H9 (cell line): Measurements from ENCODE around the gene C16orf90. TPM values are rescaled to one million over a fixed set of nuclear protein-coding genes. Genes with fewer than 3 reads are reported as not detected.
A peak's percentile ranks its signal among the peaks of the same experiment; 100 is the strongest.

Source experiments
- DNase-seq: peaks from one replicate; pipeline ENCODE4 v3.0.0-alpha.2; 2017
- H2AFZ ChIP-seq: one replicate; pipeline ENCODE4 v1.6.1; 2013; ENCODE audit warnings: mild to moderate bottlenecking, low read length, control low read depth, moderate library complexity
- H2AK5ac ChIP-seq: 2 replicates; pipeline ENCODE4 v1.6.1; 2013; ENCODE audit warnings: low read length, control low read depth, mixed read lengths; ENCODE audit not compliant: insufficient read length
- H2BK120ac ChIP-seq: one replicate; pipeline ENCODE4 v1.6.1; 2013; ENCODE audit warnings: low read depth, mild to moderate bottlenecking, low read length, control low read depth, inconsistent platforms; ENCODE audit not compliant: poor library complexity, severe bottlenecking
- H2BK12ac ChIP-seq: 2 replicates; pipeline ENCODE4 v1.6.1; 2013; ENCODE audit warnings: low read length, control low read depth, mixed read lengths, low read depth; ENCODE audit not compliant: insufficient read length
- H2BK15ac ChIP-seq: 2 replicates; pipeline ENCODE4 v1.6.1; 2013; ENCODE audit warnings: low read depth, low read length, control low read depth
- H2BK20ac ChIP-seq: one replicate; pipeline ENCODE4 v1.6.1; 2013; ENCODE audit warnings: low read depth, mild to moderate bottlenecking, low read length, control low read depth, inconsistent platforms; ENCODE audit not compliant: poor library complexity, severe bottlenecking
- H2BK5ac ChIP-seq: 2 replicates; pipeline ENCODE4 v1.6.1; 2013; ENCODE audit warnings: low read length, control low read depth, mixed read lengths; ENCODE audit not compliant: insufficient read length
- H3K14ac ChIP-seq: 2 replicates; pipeline ENCODE4 v1.6.1; 2013; ENCODE audit warnings: low read length, control low read depth; ENCODE audit not compliant: insufficient read depth
- H3K18ac ChIP-seq: 2 replicates; pipeline ENCODE4 v1.6.1; 2013; ENCODE audit warnings: low read depth, mild to moderate bottlenecking, mixed read lengths, low read length, control low read depth; ENCODE audit not compliant: insufficient read length
- H3K23ac ChIP-seq: 2 replicates; pipeline ENCODE4 v1.6.1; 2013; ENCODE audit warnings: low read length, control low read depth, mixed read lengths, low read depth; ENCODE audit not compliant: insufficient read length
- H3K23me2 ChIP-seq: 2 replicates; pipeline ENCODE4 v1.6.1; 2013; ENCODE audit warnings: low read depth, mild to moderate bottlenecking, mixed read lengths, low read length, control low read depth; ENCODE audit not compliant: insufficient read length, poor library complexity, severe bottlenecking
- H3K27ac ChIP-seq: 2 replicates; pipeline ENCODE4 v1.5.1; 2013; ENCODE audit warnings: low read length, control low read depth, mixed read lengths, low read depth; ENCODE audit not compliant: insufficient read length
- H3K27me3 ChIP-seq: 2 replicates; pipeline ENCODE4 v1.6.1; 2013; ENCODE audit warnings: low read length, control low read depth, inconsistent platforms; ENCODE audit not compliant: insufficient read depth
- H3K4ac ChIP-seq: 2 replicates; pipeline ENCODE4 v1.6.1; 2013; ENCODE audit warnings: low read depth, mild to moderate bottlenecking, control low read depth, inconsistent platforms, low read length, moderate library complexity
- H3K4me1 ChIP-seq: 2 replicates; pipeline ENCODE4 v1.6.1; 2013; ENCODE audit warnings: low read length, control low read depth, inconsistent platforms; ENCODE audit not compliant: insufficient read depth
- H3K4me2 ChIP-seq: 2 replicates; pipeline ENCODE4 v1.6.1; 2013; ENCODE audit warnings: low read length, control low read depth, mixed read lengths; ENCODE audit not compliant: insufficient read length, insufficient read depth
- H3K56ac ChIP-seq: 2 replicates; pipeline ENCODE4 v1.6.1; 2013; ENCODE audit warnings: low read depth, mild to moderate bottlenecking, mixed read lengths, low read length, control low read depth; ENCODE audit not compliant: insufficient read length
- H3K79me1 ChIP-seq: 2 replicates; pipeline ENCODE4 v1.6.1; 2013; ENCODE audit warnings: low read depth, mild to moderate bottlenecking, moderate library complexity, low read length, control low read depth, inconsistent platforms; ENCODE audit not compliant: insufficient read depth, poor library complexity, severe bottlenecking
- H3K79me2 ChIP-seq: 2 replicates; pipeline ENCODE4 v1.6.1; 2013; ENCODE audit warnings: low read length, control low read depth, inconsistent platforms; ENCODE audit not compliant: insufficient read depth
- H3K9ac ChIP-seq: 2 replicates; pipeline ENCODE4 v1.6.1; 2013; ENCODE audit warnings: low read length, control low read depth, mixed read lengths; ENCODE audit not compliant: insufficient read length; ENCODE audit errors: extremely low read depth
- H3K9me3 ChIP-seq: one replicate; pipeline ENCODE4 v1.6.1; 2013; ENCODE audit warnings: low read depth, low read length, inconsistent platforms; ENCODE audit not compliant: control insufficient read depth
- H3T11ph ChIP-seq: one replicate; pipeline ENCODE4 v1.6.1; 2013; ENCODE audit warnings: mild to moderate bottlenecking, low read length, control low read depth, inconsistent platforms
- H4K20me1 ChIP-seq: one replicate; pipeline ENCODE4 v1.6.1; 2013; ENCODE audit not compliant: control insufficient read depth, insufficient read length, insufficient read depth
- H4K5ac ChIP-seq: 2 replicates; pipeline ENCODE4 v1.6.1; 2013; ENCODE audit warnings: low read depth, mild to moderate bottlenecking, mixed read lengths, low read length, control low read depth; ENCODE audit not compliant: insufficient read length
- H4K8ac ChIP-seq: replicated peaks from 2 replicates; pipeline ENCODE4 v1.6.1; 2013; ENCODE audit warnings: low read length, control low read depth, mixed read lengths, low read depth; ENCODE audit not compliant: insufficient read length
- H4K91ac ChIP-seq: 2 replicates; pipeline ENCODE4 v1.6.1; 2013; ENCODE audit warnings: low read depth, mild to moderate bottlenecking, moderate library complexity, mixed read lengths, low read length, control low read depth; ENCODE audit not compliant: insufficient read length
- H3K27ac Mint-ChIP-seq, 3 experiments: 2 replicates in 2 of 3; 3 replicates in 1 of 3; pipeline ENCODE4 v1.8.0; 2020 to 2021; ENCODE audit warnings: mixed read lengths in 3 of 3, mild to moderate bottlenecking in 1 of 3, moderate library complexity in 1 of 3
- H3K27me3 Mint-ChIP-seq: 2 replicates; pipeline ENCODE4 v1.8.0; 2021; ENCODE audit warnings: low read depth, mild to moderate bottlenecking, moderate library complexity, mixed read lengths
- H3K36me3 Mint-ChIP-seq, 3 experiments: 2 replicates in 2 of 3; 3 replicates in 1 of 3; pipeline ENCODE4 v1.8.0; 2020 to 2021; ENCODE audit warnings: low read depth in 3 of 3, mixed read lengths in 3 of 3; ENCODE audit not compliant: insufficient read depth in 1 of 3
- H3K4me1 Mint-ChIP-seq, 2 experiments: 2 replicates each; pipeline ENCODE4 v1.8.0; 2020; ENCODE audit warnings: mixed read lengths in 2 of 2
- H3K4me3 Mint-ChIP-seq, 2 experiments: 2 replicates in 1 of 2; 3 replicates in 1 of 2; pipeline ENCODE4 v1.8.0; 2020 to 2021; ENCODE audit warnings: mild to moderate bottlenecking in 2 of 2, mixed read lengths in 2 of 2, moderate library complexity in 1 of 2
- H3K9me3 Mint-ChIP-seq, 2 experiments: 2 replicates in 1 of 2; 3 replicates in 1 of 2; pipeline ENCODE4 v1.8.0; 2020; ENCODE audit warnings: mild to moderate bottlenecking in 2 of 2, mixed read lengths in 2 of 2, moderate library complexity in 1 of 2
- CTCF ChIP-seq: fragments of 200-600 bp; sonication (generic); conservative IDR thresholded peaks from 3 replicates; pipeline ENCODE4 v1.8.0; 2021; ENCODE audit warnings: antibody characterized with exemption, mild to moderate bottlenecking
- WGBS: extraction: QIAGEN DNeasy Blood & Tissue Kit; methylation state at CpG from one replicate; pipeline ENCODE4 v1.1.7; 2013; ENCODE audit warnings: missing lambda C conversion rate, low lambda C conversion rate, mixed read lengths; ENCODE audit not compliant: insufficient read length; ENCODE audit errors: extremely low coverage; 5-methylcytosine and 5-hydroxymethylcytosine counted together
- total RNA-seq: library from RNA; stranded (reverse); gene quantifications from 2 replicates; pipeline ENCODE4 v1.2.1, GENCODE V29; 2021

The C16orf90 gene
- total RNA-seq, 1 experiment from 2014 or later = not detected

GRCh38 chr16:3510416-3510815 lies 15.1 kb upstream of the C16orf90 start:
- no peak overlapping the region for H3T11ph ChIP-seq
- no peaks in the 10 kb centered on the region for H3K79me2 ChIP-seq
- no peak overlapping the region for H2BK20ac ChIP-seq
- no peaks in the 10 kb centered on the region for H3K4me1 ChIP-seq
- no peak for TF ChIP-seq CTCF
- no peaks in the 10 kb centered on the region for H3K9me3 ChIP-seq
- no peak overlapping the region for H2BK5ac ChIP-seq
- Mint-ChIP-seq H3K4me1 (peaks cover 0 to 4% of the 10 kb centered on the region in 2 experiments; a peak in 2 of 4 replicates), H3K27me3 (no peaks in the 10 kb centered on the region), H3K27ac (no peak overlapping the region), H3K9me3 (no peaks in the 10 kb centered on the region), H3K4me3 (no peak overlapping the region), H3K36me3 (peaks cover 25 to 66% (median 46%) of the 10 kb centered on the region in 3 experiments; a peak in 6 of 7 replicates)
- no CpG with 5 or more reads among the region's 10 CpGs for WGBS
- no peak overlapping the region for H2AFZ ChIP-seq
- no peak overlapping the region for H4K8ac ChIP-seq
- no peak overlapping the region for H3K56ac ChIP-seq
- no peak overlapping the region for H4K5ac ChIP-seq
- no peaks in the 10 kb centered on the region for H3K27me3 ChIP-seq
- H4K91ac ChIP-seq = no peak overlapping the region
- no peak overlapping the region for H3K9ac ChIP-seq
- no peak overlapping the region for H3K23ac ChIP-seq
- H4K20me1 ChIP-seq = no peaks in the 10 kb centered on the region
- no peak overlapping the region for H3K18ac ChIP-seq
- no peak overlapping the region for H3K4ac ChIP-seq
- no peak overlapping the region for H2BK15ac ChIP-seq
- no peak overlapping the region for H2BK120ac ChIP-seq
- H2AK5ac ChIP-seq = no peak overlapping the region
- no peaks in the 10 kb centered on the region for H3K79me1 ChIP-seq
- H3K27ac ChIP-seq = no peak overlapping the region
- H3K4me2 ChIP-seq = no peak overlapping the region
- peak; percentile 15 for DNase-seq
- H2BK12ac ChIP-seq = no peak overlapping the region
- no peaks in the 10 kb centered on the region for H3K23me2 ChIP-seq
- H3K14ac ChIP-seq = no peak overlapping the region
